Stimulated activated CD8-positive, alpha-beta memory T cell treated with anti-CD3 and anti-CD28 coated beads, Interleukin-4, amount 100 ng/mL, for 4 hours (primary cell): ENCODE results near the gene NOP53.
"Not testable (repeated sequence)": the region's sequence is repeated elsewhere in the genome, so short reads cannot be mapped to it uniquely, and the experiment has no call there.

ENCODE experiments used
- DNase-seq, 2 donors: peaks; one replicate each; pipeline ENCODE4 v3.0.0-alpha.2; 2020; ENCODE audit warnings: low read depth in 2 of 2, low spot score in 1 of 2

The NOP53 gene

GRCh38 chr19:47718415-47719046 is 26.8 kb upstream of the NOP53 start:
- not testable (repeated sequence) for DNase-seq

GRCh38 chr19:47719047-47719859 is 26.1 kb upstream of the NOP53 start:
- no peak for DNase-seq

- no peak for DNase-seq
These were observed 24.5 kb upstream of the NOP53 start for GRCh38 chr19:47720669-47721422.

GRCh38 chr19:47723581-47723940 is 21.8 kb upstream of the NOP53 start:
- no peak for DNase-seq

GRCh38 chr19:47725759-47726401 is 19.5 kb upstream of the NOP53 start:
- DNase-seq: no peak

- no peak for DNase-seq
These were observed 18.9 kb upstream of the NOP53 start for GRCh38 chr19:47726467-47726866.

GRCh38 chr19:47728295-47728694 is 17.1 kb upstream of the NOP53 start:
- DNase-seq: not testable (repeated sequence)

- no peak for DNase-seq
These were observed 15.9 kb upstream of the NOP53 start for GRCh38 chr19:47729468-47729798.

GRCh38 chr19:47729799-47730520 is 15.4 kb upstream of the NOP53 start:
- DNase-seq: no peak

GRCh38 chr19:47730521-47730889 is 14.8 kb upstream of the NOP53 start:
- no peak for DNase-seq

GRCh38 chr19:47730910-47731309 is 14.4 kb upstream of the NOP53 start:
- DNase-seq: no peak

- no peak for DNase-seq
These were observed 10.2 kb upstream of the NOP53 start for GRCh38 chr19:47735131-47735530.

- no peak for DNase-seq
These were observed 4.4 kb upstream of the NOP53 start for GRCh38 chr19:47740866-47741519.

GRCh38 chr19:47741544-47742140 is 3.7 kb upstream of the NOP53 start:
- no peak for DNase-seq

- no peak for DNase-seq
These were observed 2.7 kb upstream of the NOP53 start for GRCh38 chr19:47742634-47743033.

GRCh38 chr19:47746129-47746528 is 783 bp downstream of the NOP53 start:
- DNase-seq: not testable (repeated sequence)

GRCh38 chr19:47749326-47749725 is 4.0 kb downstream of the NOP53 start:
- DNase-seq: no peak

- no peak for DNase-seq
These were observed 5.4 kb downstream of the NOP53 start for GRCh38 chr19:47750752-47751151.

GRCh38 chr19:47752440-47753211 is 7.3 kb downstream of the NOP53 start:
- DNase-seq: no peak
